HG03060 (cell line): ENCODE results near the gene ZNRF2.

ENCODE experiments used
- ATAC-seq: cut with Tn5 transposase; IDR thresholded peaks from one replicate; pipeline ENCODE4 v1.9.1; 2021; ENCODE audit warnings: low read depth, moderate number of reproducible peaks; ENCODE audit not compliant: unreplicated experiment

Gene ZNRF2

DNA sequence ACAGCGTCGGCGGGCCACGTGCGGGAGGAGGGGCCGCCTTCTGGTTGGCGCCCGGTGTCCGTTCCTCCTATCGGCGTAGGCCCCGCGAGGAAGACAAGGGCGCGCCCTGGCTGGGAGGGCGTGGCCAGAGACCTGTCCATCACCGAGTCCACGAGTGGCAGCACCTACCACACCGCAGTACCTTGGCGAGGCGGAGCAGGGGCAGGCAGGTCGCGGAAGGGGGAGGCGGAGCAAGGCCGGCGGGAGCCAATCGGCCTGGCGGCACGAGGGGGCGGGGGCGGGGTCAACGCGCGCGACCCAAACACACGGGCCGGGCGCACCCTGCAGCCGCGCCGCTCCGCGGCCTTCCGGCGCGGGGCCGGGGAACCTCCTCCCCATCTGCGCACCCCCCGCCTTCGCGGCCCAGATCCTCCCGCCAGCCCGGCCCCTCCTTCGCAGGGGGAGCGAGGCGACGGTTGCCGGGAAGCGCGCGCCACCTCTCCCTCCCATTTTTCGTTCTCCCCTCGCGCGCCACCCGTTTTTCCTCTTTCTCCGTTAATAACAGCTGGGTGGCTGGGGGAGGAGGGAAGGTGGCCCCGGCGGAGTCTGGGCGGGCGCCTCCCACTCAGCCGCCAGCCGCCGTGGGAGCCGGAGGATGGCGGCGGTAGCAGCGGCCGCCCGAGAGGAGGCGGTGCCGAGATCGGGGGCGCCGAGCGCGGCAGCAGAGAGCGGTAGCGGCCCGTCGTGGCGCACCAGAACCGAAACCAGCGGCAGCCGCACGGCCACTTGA is at the start of gene ZNRF2:
Gene ZNRF2 (plus strand): TSS at position 300 of the 769 bp plus-strand sequence. CDS start 761 bp downstream, outside the sequence.
- ATAC-seq: peak; percentile 90

- ATAC-seq: peak; percentile 35
Observed at GRCh38 chr7:30237271-30237695, 47.1 kb upstream of the ZNRF2 start.

DNA sequence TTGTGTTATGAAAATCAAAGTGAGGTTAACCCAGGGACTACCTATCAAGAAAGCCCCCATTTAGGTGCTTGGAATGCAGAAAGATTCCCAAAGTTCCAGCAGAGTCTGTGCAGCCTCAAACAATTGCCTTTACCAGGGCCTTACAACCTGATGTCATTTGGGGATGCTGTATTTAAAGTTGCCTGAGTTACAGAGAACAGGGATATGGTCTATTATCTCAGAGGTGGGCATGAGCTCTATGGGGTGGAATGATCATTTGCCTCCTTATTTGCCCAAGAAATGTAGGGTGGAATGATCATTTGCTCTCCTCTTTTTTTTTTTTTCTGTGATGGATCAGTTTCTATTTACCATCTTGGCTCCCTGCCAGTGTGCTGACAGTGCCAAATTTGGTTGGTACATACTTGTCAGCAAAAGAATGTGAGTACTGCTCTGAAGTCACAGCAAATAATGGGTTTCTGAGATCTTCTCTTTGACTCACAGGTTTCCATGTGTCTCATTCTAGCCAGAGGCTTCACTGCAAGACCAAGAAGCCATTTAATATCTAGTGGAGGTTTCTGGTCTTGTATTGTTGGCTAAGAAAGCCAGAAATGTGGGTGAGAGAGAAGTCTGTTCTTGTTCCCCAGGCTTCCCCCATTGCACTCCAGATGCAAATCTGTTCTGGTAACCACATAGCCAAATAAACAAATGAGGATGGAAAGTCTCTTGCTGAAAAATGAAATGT is 45.5 kb upstream of the ZNRF2 start:
- peak; percentile 34 for ATAC-seq

GRCh38 chr7:30240106-30240800 is 44.1 kb upstream of the ZNRF2 start:
- ATAC-seq: no peak

- ATAC-seq: no peak
Observed at GRCh38 chr7:30241767-30242166, 42.6 kb upstream of the ZNRF2 start.

- ATAC-seq: no peak
Observed at GRCh38 chr7:30244340-30244739, 40.1 kb upstream of the ZNRF2 start.

DNA sequence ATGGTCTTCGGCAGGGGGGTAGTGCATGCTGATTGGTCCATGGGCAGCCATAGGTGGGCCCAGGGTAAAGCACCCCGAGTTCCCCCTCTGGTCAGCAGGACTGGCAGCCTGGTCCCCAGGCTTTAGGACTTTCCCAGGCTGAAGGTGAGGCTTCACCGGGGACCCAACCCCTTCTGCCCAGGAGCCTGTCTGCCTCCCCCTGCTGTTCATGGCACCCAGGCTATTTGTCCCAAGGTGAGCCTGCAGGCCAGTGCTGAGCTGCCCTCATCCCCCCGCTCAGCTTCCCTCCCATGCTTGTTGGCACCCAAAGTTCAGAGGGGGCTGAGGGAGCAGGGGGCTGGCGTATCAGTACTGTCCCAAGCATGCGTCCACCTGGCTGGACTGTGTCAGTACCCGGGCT is 38.5 kb upstream of the ZNRF2 start:
- ATAC-seq: no peak

- ATAC-seq: no peak
Observed at GRCh38 chr7:30246392-30246791, 38.0 kb upstream of the ZNRF2 start.

- no peak for ATAC-seq
Observed at GRCh38 chr7:30247541-30248401, 36.6 kb upstream of the ZNRF2 start.

DNA sequence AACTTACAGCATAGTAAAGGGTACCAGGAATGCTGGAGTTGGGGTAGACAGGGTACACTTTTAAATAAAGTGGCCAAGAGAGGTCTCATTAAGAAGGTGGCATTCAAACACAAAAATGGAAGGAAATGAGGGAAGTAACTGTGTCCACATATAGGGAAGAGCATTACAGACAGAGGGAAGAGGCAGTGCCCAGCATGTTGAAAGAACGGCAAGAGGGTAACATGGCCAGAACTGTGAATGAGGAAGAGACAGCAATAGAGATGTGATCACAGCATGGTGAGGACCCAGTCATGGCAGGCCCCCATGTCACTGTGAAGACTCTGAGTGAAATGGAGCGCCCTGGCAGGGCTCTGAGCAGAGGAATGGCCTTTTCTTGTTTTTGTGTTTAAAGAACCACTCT is 35.1 kb upstream of the ZNRF2 start:
- no peak for ATAC-seq

GRCh38 chr7:30249986-30250774 is 34.2 kb upstream of the ZNRF2 start:
- no peak for ATAC-seq

GRCh38 chr7:30251708-30252329 is 32.6 kb upstream of the ZNRF2 start:
- no peak for ATAC-seq

DNA sequence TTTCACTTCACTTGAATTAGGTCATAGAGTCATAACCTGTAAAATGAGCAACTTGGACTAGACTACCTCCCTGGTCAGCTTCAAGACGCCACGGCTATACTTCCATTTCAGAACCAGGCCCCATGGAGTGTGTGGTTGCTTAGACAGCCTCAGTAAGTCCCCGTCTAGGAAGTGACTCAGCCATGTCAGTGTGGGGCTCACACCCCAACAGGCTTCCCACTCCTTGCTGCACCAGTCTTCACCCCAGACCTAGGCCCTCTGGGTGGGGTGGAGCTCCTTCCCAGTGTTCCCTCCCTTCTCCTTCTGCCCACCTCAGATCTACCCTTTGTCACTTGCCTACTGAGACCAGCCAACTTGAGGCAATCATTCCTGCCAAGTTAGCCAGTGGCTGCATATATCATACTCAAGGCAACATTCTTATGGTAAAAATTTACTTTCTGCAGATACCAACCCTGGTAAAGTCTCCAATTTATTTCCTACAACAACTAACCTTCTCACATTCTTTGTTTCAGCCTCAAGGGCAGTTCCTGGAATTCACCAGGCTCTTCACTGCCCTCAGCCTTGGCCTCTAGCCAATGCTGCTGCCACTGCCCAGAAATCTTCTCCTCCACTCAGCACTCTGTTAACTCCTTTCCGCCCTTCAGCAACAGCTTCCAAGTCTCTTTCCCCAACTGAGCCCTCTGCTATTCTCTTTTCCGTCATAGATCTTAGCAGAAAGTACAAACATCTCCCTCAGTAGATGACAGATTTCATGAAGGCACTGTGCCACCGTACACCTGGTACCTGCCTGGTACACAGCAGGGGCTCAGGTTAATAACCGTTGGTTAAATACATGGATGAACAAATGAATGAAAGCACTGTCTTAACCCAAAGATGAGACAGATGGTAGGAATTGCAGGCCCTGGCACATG is 31.3 kb upstream of the ZNRF2 start:
- ATAC-seq: no peak

DNA sequence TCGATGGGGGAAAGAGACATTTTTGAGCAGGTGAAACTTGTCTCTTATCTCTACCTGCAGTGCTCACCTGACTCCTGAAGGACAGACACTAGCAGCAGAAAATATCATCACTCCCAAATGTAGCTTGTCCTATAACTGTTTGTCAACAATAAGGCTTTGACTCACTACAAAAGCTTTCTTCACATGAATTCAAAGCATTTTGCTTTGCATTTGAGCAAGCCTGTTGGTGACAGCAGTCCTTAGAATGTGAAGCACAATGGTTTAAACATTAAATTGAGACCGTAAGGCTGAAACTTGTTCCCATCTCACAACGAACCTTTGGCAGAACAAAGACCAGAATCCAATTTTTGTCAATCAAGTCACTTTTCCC is 30.6 kb upstream of the ZNRF2 start:
- no peak for ATAC-seq

- ATAC-seq: no peak
Observed at GRCh38 chr7:30254248-30254647, 30.1 kb upstream of the ZNRF2 start.

GRCh38 chr7:30254717-30255063 is 29.7 kb upstream of the ZNRF2 start:
- no peak for ATAC-seq

GRCh38 chr7:30255064-30255769 is 29.2 kb upstream of the ZNRF2 start:
- ATAC-seq: no peak
